Left ventricle myocardium inferior (tissue), 1 donor: ENCODE results near the gene CDH4. TPM values are rescaled to one million over a fixed set of nuclear protein-coding genes. Genes with fewer than 3 reads are reported as not detected.

Experiments used
- DNase-seq: peaks from one replicate; pipeline ENCODE4 v3.0.0-alpha.2; 2020
- H3K27ac ChIP-seq: fragments of 200-600 bp; replicated peaks from 2 replicates; pipeline ENCODE4 v1.8.0; 2021
- H3K27me3 ChIP-seq: fragments of 200-600 bp; 2 replicates; pipeline ENCODE4 v1.8.0; 2021; ENCODE audit warnings: low read depth
- H3K36me3 ChIP-seq: fragments of 200-600 bp; 2 replicates; pipeline ENCODE4 v1.8.0; 2021
- H3K4me1 ChIP-seq: fragments of 200-600 bp; 2 replicates; pipeline ENCODE4 v1.8.0; 2021
- H3K4me3 ChIP-seq: fragments of 200-600 bp; 2 replicates; pipeline ENCODE4 v1.8.0; 2021; ENCODE audit warnings: mild to moderate bottlenecking, moderate library complexity
- H3K9me3 ChIP-seq: fragments of 200-600 bp; replicated peaks from 2 replicates; pipeline ENCODE4 v1.8.0; 2021
- CTCF ChIP-seq: fragments of 200-600 bp; IDR thresholded peaks from 2 replicates; pipeline ENCODE4 v1.8.0; 2021; ENCODE audit warnings: antibody characterized with exemption, mild to moderate bottlenecking, borderline replicate concordance
- intact Hi-C: fragments of 100-400 bp; cut with micrococcal nuclease; formaldehyde crosslinking; loops from one replicate; pipeline ENCODE4 v1.11.0; 2022
- total RNA-seq: library from RNA; stranded (reverse); fragmentation: NEBNext Ultra II Directional; extraction: Animal tissue kit (Norgen Biotek cat#: 25700); gene quantifications from one replicate; pipeline ENCODE4 v1.2.1, GENCODE V29; 2021
- donor health status: DM: no; HTN: yes; CAD: no; lungs with severe emphysema.

The CDH4 gene
- total RNA-seq, 1 donor from 2014 or later: 0.05 TPM

GRCh38 chr20:61879694-61880093, 627.6 kb downstream of the CDH4 start:
- no peak for DNase-seq
- H3K4me3 ChIP-seq: no peak overlapping the region
- intact Hi-C loops: no loop called here
- H3K27me3 ChIP-seq: peaks cover 94% of the 10 kb centered on the region
- H3K27ac ChIP-seq: no peak overlapping the region
- no peaks in the 10 kb centered on the region for H3K4me1 ChIP-seq
- TF ChIP-seq CTCF: no peak
- no peaks in the 10 kb centered on the region for H3K9me3 ChIP-seq
- H3K36me3 ChIP-seq: no peaks in the 10 kb centered on the region

- intact Hi-C loops: no loop called here
- Histone ChIP-seq H3K4me1 (no peaks in the 10 kb centered on the region), H3K4me3 (no peak overlapping the region), H3K9me3 (no peaks in the 10 kb centered on the region), H3K36me3 (no peaks in the 10 kb centered on the region), H3K27me3 (peaks cover 94% of the 10 kb centered on the region), H3K27ac (no peak overlapping the region)
- no peak for TF ChIP-seq CTCF
- no peak for DNase-seq
Measured at GRCh38 chr20:61880706-61881105, 628.6 kb downstream of the CDH4 start.

DNA sequence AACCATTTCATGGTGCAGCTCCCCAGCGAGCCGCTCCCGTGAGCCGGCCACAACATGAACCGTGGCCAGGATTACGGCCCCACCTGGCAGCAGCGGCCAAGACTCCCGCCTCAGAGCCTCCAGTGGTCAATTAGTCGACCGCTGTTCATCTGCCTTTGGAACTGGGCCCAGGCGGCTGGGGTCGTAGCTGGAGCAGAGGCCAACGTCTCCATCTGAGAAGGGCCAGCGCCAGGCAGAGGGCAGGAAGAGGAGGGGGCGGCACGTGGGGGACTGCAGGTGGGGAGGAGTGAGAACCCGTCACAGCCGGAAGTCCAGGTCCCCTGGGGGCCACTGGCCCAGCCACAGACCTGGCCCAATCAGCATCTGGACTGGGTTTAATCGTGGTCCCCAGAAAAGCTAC, 629.4 kb downstream of the CDH4 start:
- no peak overlapping the region for H3K27ac ChIP-seq
- no peaks in the 10 kb centered on the region for H3K4me1 ChIP-seq
- DNase-seq: no peak
- intact Hi-C loops: no loop called here
- H3K9me3 ChIP-seq: no peaks in the 10 kb centered on the region
- no peak for TF ChIP-seq CTCF
- H3K4me3 ChIP-seq: no peak overlapping the region
- H3K36me3 ChIP-seq: no peaks in the 10 kb centered on the region
- peaks cover 94% of the 10 kb centered on the region for H3K27me3 ChIP-seq

DNA sequence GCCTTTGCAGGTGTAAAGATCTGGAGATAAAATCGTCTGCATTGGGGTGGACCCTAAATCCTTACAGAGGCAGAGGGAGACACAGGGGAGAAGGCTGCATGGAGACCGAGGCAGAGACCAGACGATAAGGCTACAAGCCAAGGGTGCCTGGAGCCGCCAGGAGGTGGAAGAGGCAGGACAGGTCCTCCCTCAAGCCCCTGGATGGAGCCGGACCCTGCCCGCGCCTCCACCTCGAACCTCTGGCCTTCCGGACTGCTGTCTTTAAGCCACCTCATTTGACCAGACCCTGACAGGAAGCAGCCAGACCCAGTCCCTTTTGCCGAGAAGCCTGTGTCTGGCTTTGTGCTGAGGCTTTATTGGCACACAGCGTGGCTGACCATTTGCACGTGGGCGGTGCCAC, 629.8 kb downstream of the CDH4 start:
- Histone ChIP-seq H3K36me3 (no peaks in the 10 kb centered on the region), H3K9me3 (no peaks in the 10 kb centered on the region), H3K27me3 (peaks cover 94% of the 10 kb centered on the region), H3K4me3 (no peak overlapping the region), H3K27ac (no peak overlapping the region), H3K4me1 (no peaks in the 10 kb centered on the region)
- no peak for TF ChIP-seq CTCF
- intact Hi-C loops: no loop called here
- no peak for DNase-seq

- TF ChIP-seq CTCF: no peak
- DNase-seq: no peak
- Histone ChIP-seq H3K9me3 (no peaks in the 10 kb centered on the region), H3K4me1 (no peaks in the 10 kb centered on the region), H3K4me3 (no peak overlapping the region), H3K36me3 (no peaks in the 10 kb centered on the region), H3K27me3 (peaks cover 89% of the 10 kb centered on the region), H3K27ac (no peak overlapping the region)
- intact Hi-C loops: no loop called here
Measured at GRCh38 chr20:61882716-61883615, 630.9 kb downstream of the CDH4 start.
